MV-4-11 (cell line): ENCODE measurements around the gene PLCH1.
"Not testable (repeated sequence)": the region's sequence is repeated elsewhere in the genome, so short reads cannot be mapped to it uniquely, and the experiment has no call there.

Experiments
- DNase-seq: peaks from one replicate; lab custom pipeline; 2025; lab: John Stamatoyannopoulos, UW

PLCH1 gene

DNA sequence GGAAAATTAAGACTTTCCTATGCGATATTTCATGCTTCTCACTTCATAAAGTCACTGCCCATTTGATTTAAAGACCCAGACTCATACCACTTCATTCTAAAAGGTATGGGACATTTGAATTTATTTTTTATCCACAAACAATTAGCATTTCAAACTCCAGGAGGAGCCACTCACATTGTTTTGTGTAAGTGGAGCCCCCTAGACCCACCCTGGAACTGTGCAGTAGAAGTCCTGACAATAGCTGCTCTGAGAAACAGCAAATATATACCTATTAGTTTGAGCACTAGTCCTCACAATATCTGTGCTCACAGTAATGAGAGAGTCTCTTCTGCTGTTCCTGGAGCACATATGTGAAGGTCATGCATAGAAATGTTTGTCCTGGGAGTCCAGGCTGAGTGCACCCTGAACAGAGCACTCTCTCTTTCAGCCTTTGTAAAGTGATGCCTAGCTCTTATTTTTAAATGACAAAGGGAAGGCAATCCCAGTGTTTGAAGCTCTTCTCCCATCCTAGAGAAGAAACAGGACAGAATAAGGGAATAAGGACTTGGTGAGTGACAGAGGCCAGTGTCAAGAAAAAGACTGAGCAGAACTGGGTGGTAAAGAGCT, 323.9 kb downstream of the PLCH1 start:
- DNase-seq: no peak

DNA sequence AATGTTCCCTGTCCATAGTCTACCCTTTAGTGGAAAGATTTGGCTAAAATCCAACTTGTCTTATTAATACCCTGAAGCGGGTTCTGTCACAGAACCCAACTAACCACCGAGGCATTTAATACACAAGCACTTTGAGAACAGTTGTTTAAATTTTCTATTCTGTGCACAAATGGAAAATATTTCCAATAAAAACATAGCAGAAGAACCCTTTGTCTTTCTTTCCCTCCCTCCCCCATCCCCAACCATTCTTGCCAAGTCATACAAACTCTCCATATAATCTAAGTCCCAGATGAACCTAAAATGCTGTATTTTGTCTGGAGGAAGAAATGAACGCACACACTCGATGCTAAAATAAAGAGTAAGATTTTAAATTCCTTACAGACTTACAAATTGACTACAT, 324.5 kb downstream of the PLCH1 start:
- DNase-seq: no peak

DNA sequence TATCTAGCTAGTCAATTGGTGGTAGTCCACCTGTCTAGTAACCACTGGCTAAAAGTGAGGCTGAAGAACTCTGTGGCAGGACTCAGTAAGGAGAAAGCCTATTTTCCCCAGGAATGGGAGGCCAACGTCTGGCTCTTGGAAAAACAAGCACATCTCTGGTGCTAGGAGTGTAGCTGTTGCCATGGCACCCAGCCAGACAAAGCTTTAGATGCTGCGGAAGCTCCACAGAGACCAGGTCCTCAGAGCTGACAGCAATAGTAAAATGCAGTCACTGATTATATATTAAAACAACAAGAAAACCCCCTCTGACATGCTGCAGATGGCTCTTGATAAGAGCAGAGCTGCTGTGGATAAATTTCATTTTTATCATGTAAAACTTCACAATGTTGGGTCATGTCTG, 326.5 kb downstream of the PLCH1 start:
- DNase-seq: no peak

DNA sequence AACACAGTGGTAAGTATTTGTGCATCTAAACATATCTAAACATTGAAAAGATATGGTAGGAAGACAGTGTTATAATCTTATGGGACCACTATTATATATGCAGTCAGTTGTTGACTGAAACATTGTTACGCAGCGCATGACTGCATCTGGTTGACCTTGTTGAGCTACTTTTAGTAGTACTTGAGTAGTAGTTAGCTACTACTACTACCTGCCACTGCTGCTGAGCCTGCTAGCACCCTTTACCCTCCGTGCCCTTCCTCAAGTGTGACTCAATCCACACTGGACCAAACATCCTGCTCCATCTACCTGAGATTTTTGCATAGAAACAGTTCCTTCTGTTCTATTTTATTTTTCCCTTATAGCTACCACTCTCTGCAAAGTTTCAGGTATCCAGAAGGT, 327.8 kb downstream of the PLCH1 start:
- no peak for DNase-seq

DNA sequence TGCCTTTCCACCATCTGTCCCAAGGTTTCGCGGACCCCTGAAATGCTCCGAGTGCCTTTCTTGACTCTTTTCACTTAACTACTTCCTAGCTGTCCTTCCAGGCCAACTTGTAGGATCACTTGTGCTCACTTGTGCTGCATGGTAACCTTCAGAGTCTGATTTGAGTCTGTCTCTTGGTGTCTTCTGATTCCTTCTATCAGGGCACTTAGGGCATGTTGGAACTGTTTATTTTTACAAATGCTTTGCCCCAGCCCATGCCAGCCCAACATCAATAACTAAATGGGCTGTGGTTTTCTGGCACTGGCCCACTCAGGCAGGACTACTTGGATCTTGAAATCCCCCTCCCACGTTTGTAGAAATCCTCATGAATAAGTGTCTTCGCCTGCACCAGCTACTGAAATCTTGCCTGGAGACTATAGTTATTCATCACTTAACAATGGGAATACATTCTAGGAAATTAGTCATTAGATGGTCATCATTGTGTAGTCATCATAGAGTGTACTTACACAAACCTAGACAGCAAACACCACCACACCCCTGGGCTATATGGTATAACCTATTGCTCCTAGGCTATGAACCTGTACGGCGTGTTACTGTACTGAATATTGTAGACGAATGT, 328.3 kb downstream of the PLCH1 start:
- DNase-seq: no peak

DNA sequence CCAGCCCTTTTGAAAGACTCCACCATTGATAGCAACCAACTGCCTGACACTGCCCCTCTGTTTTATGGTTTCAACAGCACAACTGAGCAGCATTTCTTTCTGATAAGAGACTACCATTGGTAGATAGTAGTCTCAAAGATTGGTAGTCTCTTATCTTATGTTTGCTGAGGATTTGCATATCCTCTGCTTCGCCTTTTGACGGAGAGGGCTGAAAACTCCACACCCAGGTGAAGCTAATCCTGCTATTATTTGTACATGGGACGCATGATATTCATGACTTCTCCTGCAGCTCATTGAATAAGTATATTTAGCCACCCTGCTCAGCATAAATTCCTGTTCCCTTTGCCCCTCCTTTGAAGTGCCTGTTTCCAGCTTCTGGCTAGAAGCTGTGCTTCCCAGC, 332.0 kb downstream of the PLCH1 start:
- DNase-seq: no peak

DNA sequence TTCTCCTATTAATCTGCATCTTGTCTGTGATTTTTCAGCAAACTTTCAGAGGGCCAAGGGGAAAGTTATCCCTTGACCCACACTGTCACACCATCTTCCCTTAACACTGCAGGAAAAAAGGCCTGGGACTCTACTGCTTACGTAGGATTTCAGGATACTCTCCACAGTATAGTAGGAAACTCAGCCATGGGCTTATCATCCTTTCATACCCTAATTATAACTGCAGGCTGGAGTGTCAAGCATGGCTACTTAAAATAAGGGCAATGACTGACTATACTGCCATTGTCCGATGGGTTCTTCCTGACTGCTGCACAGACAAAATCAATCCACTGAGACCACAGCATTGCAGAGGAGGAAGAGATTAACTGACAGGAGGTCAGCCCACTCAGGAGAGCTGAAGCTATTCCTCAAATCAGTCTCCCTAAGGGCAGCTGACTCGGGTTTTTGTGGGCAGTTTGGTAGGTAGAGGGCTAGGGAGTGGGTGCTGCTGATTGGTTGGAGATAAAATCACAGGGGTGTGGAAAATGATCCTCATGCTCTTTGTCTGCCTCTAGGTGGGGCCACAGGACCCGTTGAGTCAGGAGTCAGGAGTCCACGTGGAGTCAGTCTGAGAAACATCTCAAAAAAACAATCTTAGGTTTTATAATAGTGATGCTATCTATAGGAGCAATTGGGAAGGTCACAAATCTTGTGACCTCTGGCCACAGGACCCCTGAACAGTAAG, 333.2 kb downstream of the PLCH1 start:
- DNase-seq: no peak

DNA sequence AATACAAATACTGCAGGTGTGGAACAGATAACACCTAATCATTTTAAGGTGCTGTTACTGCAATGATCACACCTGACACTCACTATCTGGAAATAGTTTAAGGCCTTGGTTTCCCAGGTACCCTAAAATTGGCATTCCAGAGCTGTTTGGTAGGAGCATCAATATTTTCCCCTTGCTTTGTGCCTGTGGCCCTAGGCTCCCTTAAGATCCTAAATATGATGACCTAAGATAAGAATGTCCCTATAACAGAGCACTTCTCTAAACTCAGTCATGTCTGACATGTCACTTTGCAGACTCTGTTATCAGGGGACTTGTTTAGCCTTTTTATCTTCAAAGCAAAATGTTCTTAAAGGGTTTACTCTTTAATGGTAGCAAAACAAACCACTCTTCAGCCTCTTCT, 335.5 kb downstream of the PLCH1 start:
- DNase-seq: no peak

DNA sequence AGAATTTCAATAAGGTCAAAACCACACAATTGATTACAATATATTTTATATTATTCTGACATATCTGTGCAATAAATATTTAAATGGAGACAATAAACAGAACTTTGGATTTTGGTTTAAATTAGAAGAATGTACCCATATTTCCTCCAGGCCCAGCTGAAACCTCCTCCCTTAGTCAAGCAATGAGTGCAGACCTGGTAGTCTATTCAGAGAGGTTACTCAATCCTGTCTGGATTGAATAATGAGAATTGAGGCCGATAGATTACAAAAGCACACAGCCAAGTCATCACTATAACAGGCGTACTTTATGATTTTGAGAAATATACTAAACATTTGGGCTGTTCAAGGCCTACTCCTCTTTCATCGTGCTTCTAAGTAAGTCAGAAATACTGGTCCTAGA, 336.9 kb downstream of the PLCH1 start:
- DNase-seq: no peak

DNA sequence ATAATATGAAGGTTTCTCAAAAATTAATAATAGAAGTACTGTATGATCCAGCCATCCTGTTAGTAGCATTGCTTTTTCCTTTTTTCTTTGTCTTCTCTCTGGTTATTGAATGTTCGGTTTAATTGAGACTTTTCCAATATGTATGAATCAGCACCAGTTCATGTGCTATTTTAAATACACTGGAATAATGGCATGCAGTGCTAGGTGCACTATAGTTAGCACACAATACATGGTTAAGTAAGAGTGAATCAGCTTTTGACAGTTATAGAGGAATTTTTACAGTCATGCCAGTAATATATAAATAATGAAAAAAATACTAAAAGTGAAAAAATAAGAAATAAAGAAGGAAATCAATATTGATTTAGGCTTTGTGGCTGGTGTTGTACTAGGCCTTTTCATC, 337.5 kb downstream of the PLCH1 start:
- DNase-seq: no peak

DNA sequence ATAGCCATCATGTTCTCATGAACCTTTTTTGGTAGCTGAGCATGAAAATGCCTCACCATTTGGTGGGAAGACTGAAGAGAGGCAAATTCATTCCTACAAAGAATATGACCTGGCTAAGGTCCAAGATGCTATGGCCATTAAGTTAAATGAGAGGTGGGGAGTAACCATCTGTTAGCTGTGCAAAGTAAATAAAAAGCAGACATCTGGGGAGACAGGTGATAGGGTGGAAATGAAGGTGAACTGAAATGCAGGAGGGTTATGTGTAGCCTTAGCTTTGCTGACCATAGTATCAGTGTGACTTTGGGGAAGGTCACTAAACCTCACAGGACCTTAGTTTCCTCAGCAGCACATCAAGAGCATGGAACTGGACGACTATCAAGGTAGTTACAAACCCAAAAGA, 340.4 kb downstream of the PLCH1 start:
- no peak for DNase-seq

DNA sequence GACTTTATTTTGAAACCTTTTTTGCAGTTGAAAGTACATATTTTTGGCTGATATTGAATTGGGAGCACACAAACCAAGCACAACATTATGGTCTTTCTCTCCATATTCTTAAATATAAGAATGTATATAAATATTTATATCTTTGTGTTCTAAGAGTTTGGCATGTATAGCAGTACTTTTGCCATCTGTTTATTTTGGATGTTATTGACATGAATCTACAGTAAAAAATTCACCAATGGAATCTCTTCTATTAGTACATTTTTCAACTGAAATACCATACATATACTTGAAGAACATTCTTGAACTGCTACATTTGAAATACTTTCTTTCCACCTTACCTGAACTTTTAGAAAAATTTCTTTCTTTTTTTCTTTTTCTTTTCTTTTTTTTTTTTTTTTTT, 342.2 kb downstream of the PLCH1 start:
- no peak for DNase-seq

DNA sequence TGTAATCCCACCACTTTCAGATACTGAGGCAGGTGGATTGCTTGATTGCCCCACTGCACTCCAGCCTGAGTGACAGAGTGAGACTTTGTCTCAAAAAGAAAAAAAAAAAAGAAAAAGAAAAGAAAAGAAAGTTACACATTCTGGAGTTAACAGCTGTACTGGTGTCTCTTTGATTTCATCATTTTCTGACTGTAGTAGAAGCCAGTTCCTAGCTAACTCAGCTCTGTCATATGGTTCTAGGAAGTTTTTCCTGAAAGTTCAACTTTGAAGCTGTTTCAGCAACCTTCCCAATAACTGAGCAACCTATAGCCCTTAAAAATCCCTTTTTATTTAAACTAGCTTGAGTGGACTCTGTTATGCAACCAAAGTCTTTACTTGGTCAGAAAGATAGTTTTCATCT, 346.8 kb downstream of the PLCH1 start:
- no peak for DNase-seq

DNA sequence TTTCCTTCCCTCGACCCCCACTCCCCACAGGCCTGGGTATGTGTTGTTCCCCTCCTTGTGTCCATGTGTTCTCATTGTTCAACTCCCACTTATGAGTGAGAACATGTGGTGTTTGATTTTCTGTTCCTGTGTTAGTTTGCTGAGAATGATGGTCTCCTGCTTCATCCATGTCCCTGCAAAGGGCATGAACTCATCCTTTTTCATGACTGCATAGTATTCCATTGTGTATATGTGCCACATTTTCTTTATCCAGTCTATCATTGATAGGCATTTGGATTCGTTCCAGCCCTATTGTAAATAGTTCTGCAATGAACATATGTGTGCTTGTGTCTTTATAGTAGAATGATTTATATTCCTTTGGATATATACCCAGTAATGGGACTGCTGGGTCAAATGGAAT, 350.0 kb downstream of the PLCH1 start:
- not testable (repeated sequence) for DNase-seq

DNA sequence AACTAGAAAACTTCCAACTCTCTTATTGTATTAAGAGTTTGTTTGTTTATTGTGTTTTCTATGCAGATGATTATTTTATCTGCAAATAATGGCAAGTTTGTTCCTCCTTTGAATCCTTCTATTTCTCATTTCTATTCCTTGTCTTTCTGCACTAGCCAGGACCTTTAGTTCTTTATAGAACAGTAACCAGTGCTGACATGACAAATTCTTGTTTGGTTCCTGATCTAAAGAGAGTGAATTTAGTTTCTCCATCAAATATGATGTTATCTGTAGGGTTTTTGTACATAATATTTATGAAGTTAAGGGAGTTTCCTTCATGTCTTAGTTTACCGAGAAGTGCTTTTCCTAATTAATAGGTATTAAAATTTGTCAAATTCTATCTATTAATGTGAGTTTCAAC, 350.6 kb downstream of the PLCH1 start:
- DNase-seq: no peak

DNA sequence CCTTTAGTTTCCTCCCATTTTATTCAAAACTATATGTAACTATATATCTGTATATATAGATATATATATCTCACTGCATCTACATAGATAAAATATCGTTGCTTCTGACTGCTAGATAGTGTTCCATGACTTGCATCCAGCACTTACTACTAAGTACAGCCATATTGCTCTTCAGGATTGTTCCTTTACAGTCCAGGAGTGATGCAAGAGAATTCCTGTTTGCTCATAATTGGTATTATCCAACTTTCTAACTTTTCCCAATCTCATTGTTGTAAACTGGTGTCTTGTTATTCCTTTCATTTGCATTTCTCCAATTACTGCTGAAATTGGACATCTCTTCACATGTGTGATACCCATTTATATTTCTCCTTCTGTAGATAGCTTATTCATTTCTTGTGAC, 351.6 kb downstream of the PLCH1 start:
- DNase-seq: no peak

DNA sequence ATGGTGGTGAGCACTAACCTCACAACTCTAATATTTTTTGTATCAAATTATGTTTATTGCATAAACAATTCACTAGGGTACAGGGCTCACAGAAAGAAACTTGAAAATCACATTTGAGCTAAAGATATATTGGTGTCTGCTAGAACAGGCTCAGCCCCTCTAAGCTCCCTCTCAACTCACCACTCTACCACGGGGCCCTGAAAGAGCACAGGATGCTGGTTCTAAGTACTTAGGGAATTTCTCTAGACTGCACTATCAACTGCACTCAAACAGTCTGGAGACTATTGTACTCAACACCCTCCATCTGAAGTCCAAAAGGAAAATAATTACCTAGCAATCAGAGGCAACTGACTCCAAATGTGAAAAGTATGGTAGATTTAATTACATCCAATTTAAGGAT, 352.7 kb downstream of the PLCH1 start:
- no peak for DNase-seq

DNA sequence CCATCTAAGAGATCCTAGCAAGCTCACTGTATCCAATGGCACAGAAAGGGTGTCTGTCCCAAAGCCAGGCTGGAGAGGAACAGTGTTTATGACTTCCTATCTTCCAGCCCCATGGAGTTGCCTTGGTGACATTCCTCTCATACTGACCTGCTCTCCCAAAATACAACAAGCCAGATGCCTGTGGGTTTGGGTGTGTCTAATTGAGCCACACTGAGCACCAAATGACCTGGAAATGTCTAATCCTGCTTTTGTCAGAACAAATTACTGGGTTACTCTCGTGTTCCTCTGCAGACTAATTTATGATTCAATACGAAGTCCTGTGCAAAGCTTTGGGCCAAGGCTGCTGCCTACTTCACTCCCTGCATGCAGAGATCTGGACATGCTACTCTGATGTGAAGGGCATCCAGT, 353.3 kb downstream of the PLCH1 start:
- DNase-seq: no peak

DNA sequence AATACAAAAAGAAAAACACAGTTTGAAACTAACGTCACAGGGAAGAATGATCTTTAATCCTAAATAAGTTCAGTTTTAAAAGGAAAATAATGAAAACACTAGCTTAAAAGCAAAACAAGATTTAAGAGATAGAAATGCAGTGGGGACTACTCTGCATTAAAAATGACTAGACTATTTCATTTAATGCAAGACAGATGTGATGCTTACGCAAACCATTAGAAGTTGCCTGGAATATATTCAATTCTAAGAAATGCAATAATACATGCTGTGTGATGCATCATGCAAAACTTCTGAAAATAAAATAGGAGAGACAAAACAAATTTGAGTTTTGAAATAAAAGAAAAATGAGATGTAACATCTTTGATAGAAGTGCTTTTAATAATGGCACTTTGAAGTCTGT, 353.8 kb downstream of the PLCH1 start:
- no peak for DNase-seq

DNA sequence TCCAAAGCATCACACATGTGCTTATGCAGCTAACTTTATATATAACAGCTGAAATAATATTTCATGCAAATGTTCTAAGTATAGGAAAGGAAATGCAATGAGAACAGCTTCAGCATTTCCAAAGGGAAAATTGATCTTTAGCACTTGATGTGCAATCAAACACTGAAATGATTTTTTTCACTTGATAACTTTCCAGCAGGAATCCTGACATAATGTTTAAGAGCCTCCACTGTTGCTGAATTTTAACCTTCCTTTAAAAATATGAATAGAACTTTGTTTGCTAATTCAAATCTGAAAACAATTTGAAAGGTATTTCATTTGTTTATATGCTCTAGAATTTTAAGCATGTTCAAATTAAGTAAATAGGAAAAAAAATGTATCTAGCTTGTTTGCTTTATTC, 354.5 kb downstream of the PLCH1 start:
- no peak for DNase-seq

DNA sequence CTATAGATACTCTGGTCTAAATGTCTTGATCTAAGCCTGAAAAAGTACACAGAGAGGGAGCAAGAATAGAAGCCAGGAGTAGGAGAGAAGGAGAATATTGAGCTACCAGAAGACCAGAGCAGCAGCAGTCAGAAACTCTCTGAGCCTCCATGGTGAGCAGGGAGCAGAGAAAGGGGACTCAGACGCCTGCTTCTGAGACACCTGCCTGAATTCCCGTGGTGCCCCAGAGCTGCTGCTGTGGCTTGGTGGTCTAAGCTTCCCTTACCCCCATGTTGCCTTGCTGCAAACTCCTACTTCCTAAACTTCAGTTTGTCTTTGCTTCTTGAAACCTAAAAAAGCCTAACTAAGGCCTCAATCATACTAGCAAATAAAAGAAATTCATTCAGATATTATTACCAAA, 356.5 kb downstream of the PLCH1 start:
- DNase-seq: no peak

DNA sequence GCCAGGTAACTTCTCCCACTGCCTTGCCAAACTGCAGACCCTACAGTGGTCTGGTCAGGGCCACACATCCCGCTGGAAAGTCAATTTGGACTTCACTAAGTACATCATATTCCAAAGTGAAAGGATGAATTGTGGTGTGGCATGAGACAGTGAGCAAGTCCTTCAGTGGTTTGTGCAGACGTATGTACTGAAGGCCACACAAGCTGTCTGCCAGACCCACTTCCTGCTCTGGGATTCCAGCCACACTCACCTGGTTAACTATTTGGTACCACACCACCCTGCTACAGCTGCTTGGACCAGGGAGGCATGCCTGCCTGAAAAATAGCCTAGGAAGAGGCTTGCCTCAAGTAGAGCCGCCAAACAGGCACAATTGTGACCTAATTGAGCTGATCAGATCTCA, 357.3 kb downstream of the PLCH1 start:
- no peak for DNase-seq

DNA sequence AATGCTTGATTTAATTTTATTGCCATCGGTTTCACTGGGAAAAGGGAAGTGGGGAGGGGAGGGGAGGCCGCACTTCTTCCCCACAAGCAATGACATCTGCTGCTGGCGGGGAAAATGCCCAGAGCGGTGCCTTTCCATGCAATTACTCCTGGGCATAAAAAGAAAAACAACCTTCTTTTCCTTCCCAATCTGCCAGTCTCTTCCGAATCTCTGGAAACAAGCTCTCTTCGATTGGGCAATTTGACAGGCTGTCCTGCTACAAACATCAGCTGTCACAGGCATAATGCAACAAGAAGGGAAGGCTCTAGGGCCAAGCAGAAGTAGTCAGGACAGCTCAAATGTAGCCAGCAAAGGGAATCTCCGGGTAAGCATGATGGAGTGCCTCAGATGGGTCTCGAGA, 358.0 kb downstream of the PLCH1 start:
- peak; percentile 1 for DNase-seq
